HepG2 (cell line): Measurements from ENCODE around the gene CCL27. TPM values are rescaled to one million over a fixed set of nuclear protein-coding genes. Genes with fewer than 3 reads are reported as not detected.

Experiments used
- ARID4A ChIP-seq: sonication (generic); formaldehyde crosslinking; IDR thresholded peaks from 2 replicates; pipeline ENCODE4 v1.5.0; 2020; ENCODE audit warnings: mild to moderate bottlenecking, missing genetic modification reagents, borderline replicate concordance
- BRCA1 ChIP-seq: sonication (generic); formaldehyde crosslinking; IDR thresholded peaks from 2 replicates; pipeline ENCODE4 v1.4.0; 2020; ENCODE audit warnings: missing genetic modification reagents
- CTCF ChIP-seq: sonication (generic); formaldehyde crosslinking; IDR thresholded peaks from 2 replicates; pipeline ENCODE4 v1.5.0; 2020; ENCODE audit warnings: mild to moderate bottlenecking, missing genetic modification reagents, moderate library complexity
- DDIT3 ChIP-seq: sonication (generic); formaldehyde crosslinking; IDR thresholded peaks from 2 replicates; pipeline ENCODE4 v1.4.0; 2020; ENCODE audit warnings: mild to moderate bottlenecking, missing genetic modification reagents
- E2F1 ChIP-seq: sonication (generic); formaldehyde crosslinking; IDR thresholded peaks from 2 replicates; pipeline ENCODE4 v1.5.0; 2020; ENCODE audit warnings: missing genetic modification reagents
- MEIS2 ChIP-seq: sonication (generic); formaldehyde crosslinking; IDR thresholded peaks from 2 replicates; pipeline ENCODE4 v1.9.0; 2021; ENCODE audit warnings: mild to moderate bottlenecking, missing genetic modification reagents
- NBN ChIP-seq: fragments of 450-650 bp; conservative IDR thresholded peaks from 2 replicates; pipeline ENCODE4 v1.6.1; 2017
- SOX6 ChIP-seq, 2 experiments: fragments of 450-650 bp in 1 of 2; sonication (generic) in 1 of 2; formaldehyde crosslinking in 1 of 2; IDR thresholded peaks; 2 replicates each; pipeline versions ENCODE4 v1.4.0 to v1.6.1; 2017 to 2020; ENCODE audit warnings: antibody characterized with exemption in 1 of 2, mild to moderate bottlenecking in 1 of 2, missing genetic modification reagents in 1 of 2
- SP1 ChIP-seq, 2 experiments: fragments of 450-650 bp in 1 of 2; sonication (generic) in 1 of 2; formaldehyde crosslinking in 1 of 2; IDR thresholded peaks; 2 replicates each; pipeline versions ENCODE4 v1.4.0 to v1.6.1; 2016 to 2020; ENCODE audit warnings: missing genetic modification reagents in 1 of 2
- ZNF142 ChIP-seq: sonication (generic); formaldehyde crosslinking; IDR thresholded peaks from 2 replicates; pipeline ENCODE4 v1.4.0; 2020; ENCODE audit warnings: missing genetic modification reagents
- ZNF251 ChIP-seq: sonication (generic); formaldehyde crosslinking; IDR thresholded peaks from 2 replicates; pipeline ENCODE4 v1.9.0; 2021; ENCODE audit warnings: mild to moderate bottlenecking, missing genetic modification reagents
- ZNF335 ChIP-seq: sonication (generic); formaldehyde crosslinking; IDR thresholded peaks from 2 replicates; pipeline ENCODE4 v1.4.0; 2020; ENCODE audit warnings: missing genetic modification reagents
- ZNF337 ChIP-seq: sonication (generic); formaldehyde crosslinking; IDR thresholded peaks from 2 replicates; pipeline ENCODE4 v1.5.1; 2020; ENCODE audit warnings: missing genetic modification reagents, low read depth, mild to moderate bottlenecking, borderline replicate concordance
- ZNF660 ChIP-seq: sonication (generic); formaldehyde crosslinking; IDR thresholded peaks from 2 replicates; pipeline ENCODE4 v1.5.1; 2020; ENCODE audit warnings: mild to moderate bottlenecking, low read depth, missing genetic modification reagents, borderline replicate concordance
- ZNF773 ChIP-seq: sonication (generic); formaldehyde crosslinking; IDR thresholded peaks from 2 replicates; pipeline ENCODE4 v1.4.0; 2020; ENCODE audit warnings: missing genetic modification reagents, borderline replicate concordance
- polyA plus RNA-seq, 8 experiments: library from polyadenylated mRNA; depleted of rRNA in 3 of 8; stranded (reverse) in 7 of 8; unstranded in 1 of 8; fragments of >200 nt; fragmentation: Illumina TruSeq in 4 of 8; extraction: Trizol in 4 of 8; gene quantifications; 2 replicates each; pipeline versions ENCODE4 v1.2.1 to v1.2.3, GENCODE V29; 2011 to 2016; ENCODE audit warnings: low read depth in 4 of 8, missing spikeins in 1 of 8, mixed read lengths in 1 of 8; ENCODE audit not compliant: insufficient read depth in 1 of 8
- total RNA-seq, 5 experiments: library from RNA; depleted of rRNA; stranded (reverse); fragments of >200 nt; fragmentation: Illumina TruSeq; extraction: Trizol; gene quantifications; 2 replicates each; pipeline ENCODE4 v1.2.3, GENCODE V29; 2016; ENCODE audit warnings: low read depth in 1 of 5

Gene CCL27
- total and polyA plus RNA-seq, 2 of the 13 experiments (the other 11 are each of a cell fraction or from before 2014, with no cell fraction given), result not detected

GRCh38 chr9:34675048-34675714 is 12.7 kb upstream of the CCL27 start (continued):
- TF ChIP-seq SOX6 (IDR thresholded peaks at IDR 0.05), result no peak
- TF ChIP-seq SOX6 (CRISPR knock-in tag; IDR thresholded peaks at IDR 0.05), result peak; percentile 60
- no peak for TF ChIP-seq E2F1 (CRISPR knock-in tag)
- no peak for TF ChIP-seq ZNF335
- peak; percentile 59; the same call in 1 of the 2 replicates for TF ChIP-seq BRCA1
- no peak for TF ChIP-seq ZNF337 (CRISPR knock-in tag)
- no peak for TF ChIP-seq ZNF660 (CRISPR knock-in tag)
- TF ChIP-seq DDIT3 (CRISPR knock-in tag), result no peak
- no peak for TF ChIP-seq ZNF251 (CRISPR knock-in tag)
- no peak for TF ChIP-seq NBN
- no peak for TF ChIP-seq SP1 (IDR thresholded peaks at IDR 0.05)
- no peak for TF ChIP-seq SP1 (CRISPR knock-in tag; IDR thresholded peaks at IDR 0.05)
- peak; percentile 19; the same call in 1 of the 2 replicates for TF ChIP-seq ARID4A
- TF ChIP-seq ZNF773 (CRISPR knock-in tag), result no peak
- no peak for TF ChIP-seq ZNF142
- TF ChIP-seq MEIS2, result no peak
- peak; percentile 99 for TF ChIP-seq CTCF
